Measurements from ENCODE around the gene SUPT5H. TPM values are rescaled to one million over a fixed set of nuclear protein-coding genes. Genes with fewer than 3 reads are reported as not detected.

The SUPT5H gene
- total and polyA plus RNA-seq, 10 of the 15 experiments (the other 5 are each of a cell fraction or from before 2014, with no cell fraction given) = 27.2 to 194 (median 83.6) TPM

- no peak for TF ChIP-seq ZBTB11 (CRISPR knock-in tag; IDR thresholded peaks at IDR 0.05)
- no peak; the same call in 1 of the 2 replicates for TF ChIP-seq STAT1 (conservative IDR thresholded peaks at IDR 0.05)
- peak; percentile 21; the same call in 1 of the 2 replicates for TF ChIP-seq MLLT1 (IDR thresholded peaks at IDR 0.05)
- peak; percentile 93 for TF ChIP-seq DPF2 (IDR thresholded peaks at IDR 0.05)
- TF ChIP-seq HDAC2 (IDR thresholded peaks at IDR 0.05) = no peak
- peak; percentile 92 for TF ChIP-seq ZNF207 (IDR thresholded peaks at IDR 0.05; ENCODE audit: borderline replicate concordance)
- TF ChIP-seq PBX3 (IDR thresholded peaks at IDR 0.05; ENCODE audit: insufficient replicate concordance, low read depth, low read length) = no peak
- TF ChIP-seq SKIL (IDR thresholded peaks at IDR 0.05; ENCODE audit: low read depth, poor library complexity, severe bottlenecking) = no peak
- no peak for TF ChIP-seq TCF12 (IDR thresholded peaks at IDR 0.05; ENCODE audit: low read depth, low read length)
- no peak for TF ChIP-seq CREB1 (IDR thresholded peaks at IDR 0.05; ENCODE audit: low read depth)
- TF ChIP-seq TCF3 (IDR thresholded peaks at IDR 0.05; ENCODE audit: borderline replicate concordance, insufficient read depth, low read depth, low read length) = peak; percentile 80
- no peak for TF ChIP-seq E4F1 (IDR thresholded peaks at IDR 0.05; ENCODE audit: borderline replicate concordance, partially characterized antibody)
- TF ChIP-seq RFX5 (IDR thresholded peaks at IDR 0.05; ENCODE audit: low read depth, low read length) = 0 out of 2 replicates have a peak, but pooled peaks have one; percentile 44
- peak in 1 of 2 experiments; percentile 48; a peak in 1 of 4 replicates for TF ChIP-seq ETV6 (conservative IDR thresholded peaks at IDR 0.05 in 1 of 2, IDR thresholded peaks at IDR 0.05 in 1 of 2; ENCODE audit: borderline replicate concordance in 1 of 2, low read depth in 1 of 2)
These were observed 42.8 kb upstream of the SUPT5H start (continued) for GRCh38 chr19:39402346-39403300.

All from GM12878 (cell line).